KOPT-K1 (cell line): ENCODE measurements around the gene CIAO1.

Source experiments
- H3K27ac ChIP-seq: fragments of 200-600 bp; sonication (generic); 2 replicates; pipeline ENCODE4 v1.5.1; 2016; ENCODE audit warnings: antibody characterized with exemption, mild to moderate bottlenecking, low read depth, low read length; ENCODE audit not compliant: poor library complexity, severe bottlenecking
- H3K36me3 ChIP-seq: fragments of 200-600 bp; sonication (generic); 2 replicates; pipeline ENCODE4 v1.5.1; 2017; ENCODE audit warnings: antibody characterized with exemption, mild to moderate bottlenecking, low read length, moderate library complexity; ENCODE audit not compliant: insufficient read depth
- H3K9me3 ChIP-seq: fragments of 200-600 bp; sonication (generic); 2 replicates; pipeline ENCODE4 v1.5.1; 2017; ENCODE audit warnings: antibody characterized with exemption, low read length, mild to moderate bottlenecking; ENCODE audit not compliant: insufficient read depth, poor library complexity, severe bottlenecking

Gene CIAO1

GRCh38 chr2:96320728-96321622, 55.0 kb downstream of the CIAO1 start:
- peak overlapping the region; percentile 64 for H3K27ac ChIP-seq
- no peaks in the 10 kb centered on the region for H3K36me3 ChIP-seq
- H3K9me3 ChIP-seq, result no peaks in the 10 kb centered on the region
